Liver (tissue), 9 donors: ENCODE data around the gene ZNF423. TPM values are rescaled to one million over a fixed set of nuclear protein-coding genes. Genes with fewer than 3 reads are reported as not detected.
A peak's percentile ranks its signal among the peaks of the same experiment; 100 is the strongest.
"Not testable (repeated sequence)": the region's sequence is repeated elsewhere in the genome, so short reads cannot be mapped to it uniquely, and the experiment has no call there.

Experiments used
- DNase-seq: peaks from one replicate; pipeline ENCODE4 v3.0.0-alpha.2; 2017; ENCODE audit warnings: low spot score
- H3K27ac ChIP-seq, 2 donors: one replicate each; pipeline ENCODE4 v1.7.0; 2013; ENCODE audit warnings: inconsistent platforms in 2 of 2, low read length in 2 of 2, control low read depth in 1 of 2, low read depth in 1 of 2, mild to moderate bottlenecking in 1 of 2
- H3K27me3 ChIP-seq, 4 donors: one replicate each; pipeline versions ENCODE4 v1.6.1 to v1.7.0; 2013; ENCODE audit warnings: low read length in 3 of 4, inconsistent platforms in 1 of 4, mild to moderate bottlenecking in 1 of 4, moderate library complexity in 1 of 4; ENCODE audit not compliant: control insufficient read depth in 4 of 4, insufficient read depth in 4 of 4
- H3K36me3 ChIP-seq, 4 donors: one replicate each; pipeline versions ENCODE4 v1.6.1 to v1.7.0; 2013; ENCODE audit warnings: low read length in 3 of 4, mild to moderate bottlenecking in 3 of 4, low read depth in 1 of 4, moderate library complexity in 1 of 4; ENCODE audit not compliant: control insufficient read depth in 4 of 4, insufficient read depth in 3 of 4
- H3K4me1 ChIP-seq, 4 donors: one replicate each; pipeline versions ENCODE4 v1.6.1 to v1.7.0; 2013; ENCODE audit warnings: low read length in 3 of 4, mild to moderate bottlenecking in 3 of 4, moderate library complexity in 1 of 4; ENCODE audit not compliant: control insufficient read depth in 4 of 4, insufficient read depth in 4 of 4
- H3K4me3 ChIP-seq, 3 donors: one replicate each; pipeline versions ENCODE4 v1.6.1 to v1.7.0; 2013; ENCODE audit warnings: low read length in 3 of 3, control low read depth in 1 of 3, low read depth in 1 of 3, mild to moderate bottlenecking in 1 of 3
- H3K9ac ChIP-seq, 2 donors: one replicate each; pipeline ENCODE4 v1.7.0; 2013; ENCODE audit warnings: low read length in 2 of 2, mild to moderate bottlenecking in 2 of 2, moderate library complexity in 2 of 2, control low read depth in 1 of 2, low read depth in 1 of 2
- H3K9me3 ChIP-seq, 4 donors: one replicate each; pipeline versions ENCODE4 v1.6.1 to v1.7.0; 2013; ENCODE audit warnings: low read length in 3 of 4; ENCODE audit not compliant: control insufficient read depth in 4 of 4
- ATF3 ChIP-seq: IDR thresholded peaks from 2 replicates; pipeline ENCODE4 v1.6.1; 2016; ENCODE audit warnings: antibody characterized with exemption
- CTCF ChIP-seq: fragments of 150-350 bp; IDR thresholded peaks from 2 replicates; pipeline ENCODE4 v1.5.1; 2017; ENCODE audit warnings: improper control_type of control experiment, low read depth, low read length; ENCODE audit not compliant: missing input control
- FOXA1 ChIP-seq: IDR thresholded peaks from 2 replicates; pipeline ENCODE4 v1.6.1; 2016; ENCODE audit warnings: antibody characterized with exemption
- FOXA2 ChIP-seq: IDR thresholded peaks from 2 replicates; pipeline ENCODE4 v1.6.1; 2016; ENCODE audit warnings: antibody characterized with exemption
- GABPA ChIP-seq, 2 donors: IDR thresholded peaks in 1 of 2; conservative IDR thresholded peaks in 1 of 2; 2 replicates each; pipeline ENCODE4 v1.6.1; 2016; ENCODE audit warnings: antibody characterized with exemption in 2 of 2, mild to moderate bottlenecking in 1 of 2, moderate library complexity in 1 of 2
- HNF4G ChIP-seq: IDR thresholded peaks from 2 replicates; pipeline ENCODE4 v1.6.1; 2016; ENCODE audit warnings: antibody characterized with exemption
- JUND ChIP-seq, 2 donors: IDR thresholded peaks; 2 replicates each; pipeline ENCODE4 v1.6.1; 2016; ENCODE audit warnings: antibody characterized with exemption in 2 of 2
- RAD21 ChIP-seq, 2 donors: IDR thresholded peaks; 2 replicates each; pipeline ENCODE4 v1.6.1; 2016; ENCODE audit warnings: antibody characterized with exemption in 2 of 2, mild to moderate bottlenecking in 2 of 2
- REST ChIP-seq: IDR thresholded peaks from 2 replicates; pipeline ENCODE4 v1.6.1; 2016; ENCODE audit warnings: antibody characterized with exemption, mild to moderate bottlenecking
- RXRA ChIP-seq, 2 donors: IDR thresholded peaks; 2 replicates each; pipeline ENCODE4 v1.6.1; 2017 to 2018; ENCODE audit warnings: antibody characterized with exemption in 2 of 2, mild to moderate bottlenecking in 1 of 2
- SP1 ChIP-seq: IDR thresholded peaks from 2 replicates; pipeline ENCODE4 v1.6.1; 2018; ENCODE audit warnings: antibody characterized with exemption, mild to moderate bottlenecking
- TAF1 ChIP-seq: conservative IDR thresholded peaks from 2 replicates; pipeline ENCODE4 v1.6.1; 2016; ENCODE audit warnings: antibody characterized with exemption, mild to moderate bottlenecking
- YY1 ChIP-seq: IDR thresholded peaks from 2 replicates; pipeline ENCODE4 v1.6.1; 2016; ENCODE audit warnings: antibody characterized with exemption, mild to moderate bottlenecking
- ZBTB33 ChIP-seq: IDR thresholded peaks from 2 replicates; pipeline ENCODE4 v1.6.1; 2016; ENCODE audit warnings: antibody characterized with exemption
- WGBS: extraction: QIAGEN DNeasy Blood & Tissue Kit; methylation state at CpG from one replicate; pipeline ENCODE4 v1.1.7; 2013; 5-methylcytosine and 5-hydroxymethylcytosine counted together
- polyA plus RNA-seq, 2 donors: library from polyadenylated mRNA; stranded (reverse) in 1 of 2; unstranded in 1 of 2; fragments of 200-250 nt in 1 of 2; fragments of >200 nt in 1 of 2; fragmentation: Nextera tagmentation in 1 of 2; extraction: Ambion mirVana in 1 of 2; gene quantifications; one replicate each; pipeline versions ENCODE4 v1.2.1 to v1.2.3, GENCODE V29; 2013 to 2015
- total RNA-seq, 2 donors: library from RNA; depleted of rRNA; stranded (reverse); fragments of >200 nt; gene quantifications; one replicate each; pipeline ENCODE4 v1.2.3, GENCODE V29; 2014
- donor health status: healthy.
- donor health status: healthy.
- donor health status: healthy.
- donor health status: healthy.
- donor health status: healthy.

ZNF423 gene
- total and polyA plus RNA-seq, 4 donors = 0.24 to 1.6 (median 0.39) TPM

- Histone ChIP-seq H3K9me3 (no peaks in the 10 kb centered on the region), H3K27me3 (no peaks in the 10 kb centered on the region), H3K4me1 (no peaks in the 10 kb centered on the region), H3K27ac (no peak overlapping the region), H3K36me3 (no peaks in the 10 kb centered on the region), H3K4me3 (no peak overlapping the region), H3K9ac (no peak overlapping the region)
- TF ChIP-seq TAF1 (no peak), GABPA (IDR thresholded peaks at IDR 0.05 in 1 of 2, conservative IDR thresholded peaks at IDR 0.05 in 1 of 2) (no peak)
- WGBS = 82% methylated on average over 14 of the region's 14 CpGs
- DNase-seq = no peak
Measured at GRCh38 chr16:49564496-49565229, 291.2 kb downstream of the ZNF423 start.

GRCh38 chr16:49563666-49564065 lies 292.2 kb downstream of the ZNF423 start:
- H3K27me3 ChIP-seq = no peaks in the 10 kb centered on the region
- no peak overlapping the region for H3K4me3 ChIP-seq
- TF ChIP-seq ATF3 (no peak), YY1 (no peak), FOXA2 (no peak), RAD21 (IDR thresholded peaks at IDR 0.05) (no peak), JUND (IDR thresholded peaks at IDR 0.05) (no peak), RXRA (IDR thresholded peaks at IDR 0.05) (no peak), REST (no peak), ZBTB33 (no peak), SP1 (no peak), HNF4G (no peak), GABPA (IDR thresholded peaks at IDR 0.05 in 1 of 2, conservative IDR thresholded peaks at IDR 0.05 in 1 of 2) (no peak), CTCF (no peak), FOXA1 (no peak)
- no peaks in the 10 kb centered on the region for H3K9me3 ChIP-seq
- no peaks in the 10 kb centered on the region for H3K4me1 ChIP-seq
- no peak overlapping the region for H3K27ac ChIP-seq
- H3K9ac ChIP-seq = peak overlapping the region in 1 of 2 donors; percentile 7
- H3K36me3 ChIP-seq = no peaks in the 10 kb centered on the region
- 96% methylated on average over 2 of the region's 2 CpGs for WGBS
- no peak for DNase-seq

- H3K9ac ChIP-seq, H3K4me3 ChIP-seq, H3K36me3 ChIP-seq, H3K9me3 ChIP-seq, DNase-seq, H3K27me3 ChIP-seq, H3K27ac ChIP-seq, H3K4me1 ChIP-seq: not testable (repeated sequence)
- WGBS = 94% methylated on average over 8 of the region's 8 CpGs
Measured at GRCh38 chr16:49562894-49563293, 293.0 kb downstream of the ZNF423 start.
